Vagina (tissue), 2 donors: ENCODE results near the gene TSC22D3.

Experiments
- CTCF ChIP-seq, 3 experiments: fragments of 450-650 bp in 2 of 3; fragments of 200-600 bp in 1 of 3; sonication (generic) in 1 of 3; IDR thresholded peaks; one replicate each; pipeline ENCODE4 v1.5.1; 2017 to 2019; ENCODE audit warnings: antibody characterized with exemption in 3 of 3, mild to moderate bottlenecking in 2 of 3, moderate library complexity in 2 of 3
- POLR2AphosphoS5 ChIP-seq, 2 donors: sonication (generic); formaldehyde crosslinking; IDR thresholded peaks; one replicate each; pipeline ENCODE4 v1.9.0; 2017; ENCODE audit warnings: antibody characterized with exemption in 2 of 2, mild to moderate bottlenecking in 2 of 2, low read depth in 1 of 2; ENCODE audit not compliant: insufficient read depth in 1 of 2

GRCh38 chrX:107675823-107676555 lies 99.6 kb downstream of the TSC22D3 start:
- TF ChIP-seq CTCF (IDR thresholded peaks at IDR 0.05), result no peak
- no peak for TF ChIP-seq POLR2AphosphoS5 (IDR thresholded peaks at IDR 0.05; ENCODE audit: insufficient read depth in 1 of 2, low read depth in 1 of 2)
